ENCODE measurements around the gene AFM. TPM values are rescaled to one million over a fixed set of nuclear protein-coding genes. Genes with fewer than 3 reads are reported as not detected.

The AFM gene
- total RNA-seq, 2 experiments from 2014 or later: not detected

DNA sequence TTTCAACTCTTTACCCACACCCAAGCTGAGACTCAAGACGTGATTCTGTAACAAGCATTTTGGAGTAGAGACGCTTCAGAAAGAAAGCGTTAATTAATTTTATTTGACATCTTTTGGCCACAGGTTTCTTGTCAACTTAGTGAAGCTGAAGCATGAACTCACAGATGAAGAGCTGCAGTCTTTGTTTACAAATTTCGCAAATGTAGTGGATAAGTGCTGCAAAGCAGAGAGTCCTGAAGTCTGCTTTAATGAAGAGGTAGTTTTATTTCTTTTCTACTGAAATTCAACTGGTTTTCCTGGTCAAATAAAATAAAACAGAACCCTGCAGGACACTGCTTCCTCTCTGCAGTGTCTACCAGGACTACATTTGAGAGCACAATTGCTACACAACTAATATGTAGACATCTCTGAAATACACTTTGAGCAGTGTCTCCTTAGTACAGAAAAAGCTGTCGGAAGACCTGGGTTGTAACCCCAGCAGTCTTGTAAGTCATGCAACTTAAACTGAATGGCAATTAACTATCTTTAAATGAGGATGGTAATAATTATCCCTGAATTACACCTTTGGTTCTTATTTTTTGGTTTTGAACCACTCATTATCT lies 20.2 kb downstream of the AFM start:
- ChIA-PET CTCF (no interaction called here), POLR2A (no interaction called here)
- H3K36me3 Mint-ChIP-seq (ENCODE audit: low read depth): no peaks in the 10 kb centered on the region
- H3K27ac Mint-ChIP-seq: no peak overlapping the region
- no peak for DNase-seq
- no peak overlapping the region for H3K4me3 Mint-ChIP-seq
- H3K9me3 Mint-ChIP-seq: no peaks in the 10 kb centered on the region
- H3K4me1 Mint-ChIP-seq: no peaks in the 10 kb centered on the region
- peaks cover 2% of the 10 kb centered on the region for H3K27me3 Mint-ChIP-seq

DNA sequence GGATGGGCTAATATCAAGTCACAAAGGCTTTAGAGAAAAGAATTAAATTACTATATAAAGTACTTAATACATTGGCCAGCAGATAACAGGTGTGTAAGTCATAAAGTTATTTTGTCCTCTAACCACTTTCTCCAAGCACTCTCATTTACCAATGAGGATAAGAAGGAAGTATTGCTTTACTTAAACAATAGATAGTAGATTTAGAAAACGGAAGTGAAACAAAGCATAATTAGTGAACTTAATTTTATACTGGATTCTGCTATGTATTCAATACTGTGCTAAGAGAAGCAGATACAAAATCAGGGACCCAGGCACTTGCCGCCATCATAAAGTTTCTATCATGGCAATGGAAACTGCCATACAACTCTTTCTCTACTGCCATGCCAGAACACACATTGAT lies 24.0 kb downstream of the AFM start:
- no peaks in the 10 kb centered on the region for H3K9me3 Mint-ChIP-seq
- no peak overlapping the region for H3K27ac Mint-ChIP-seq
- H3K27me3 Mint-ChIP-seq: no peaks in the 10 kb centered on the region
- no peaks in the 10 kb centered on the region for H3K36me3 Mint-ChIP-seq (ENCODE audit: low read depth)
- no peak overlapping the region for H3K4me3 Mint-ChIP-seq
- no peaks in the 10 kb centered on the region for H3K4me1 Mint-ChIP-seq
- ChIA-PET CTCF (no interaction called here), POLR2A (no interaction called here)
- DNase-seq: no peak

DNA sequence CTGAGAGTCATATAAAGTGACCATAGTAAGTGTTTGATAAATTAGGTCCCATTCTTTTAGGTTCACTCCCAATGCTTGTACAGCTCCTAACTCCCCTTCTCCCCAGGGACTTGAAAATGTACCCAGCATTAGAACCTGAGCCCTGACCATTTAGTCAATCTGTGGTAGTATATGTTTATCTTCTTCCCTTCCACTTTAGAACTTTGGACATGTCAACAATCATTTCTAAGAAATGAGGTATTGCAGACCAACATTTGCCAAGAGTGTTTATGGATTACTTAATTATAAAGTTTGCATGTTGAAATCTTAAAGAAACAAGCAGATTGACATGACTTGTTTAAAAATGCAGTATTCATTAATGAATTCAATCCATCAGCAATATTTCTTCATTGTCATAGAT lies 26.0 kb downstream of the AFM start:
- no peaks in the 10 kb centered on the region for H3K4me1 Mint-ChIP-seq
- no peaks in the 10 kb centered on the region for H3K36me3 Mint-ChIP-seq (ENCODE audit: low read depth)
- CTCF ChIA-PET: no interaction called here
- no peaks in the 10 kb centered on the region for H3K27me3 Mint-ChIP-seq
- POLR2A ChIA-PET: no interaction called here
- H3K4me3 Mint-ChIP-seq: no peak overlapping the region
- H3K27ac Mint-ChIP-seq: no peak overlapping the region
- no peaks in the 10 kb centered on the region for H3K9me3 Mint-ChIP-seq
- DNase-seq: no peak

DNA sequence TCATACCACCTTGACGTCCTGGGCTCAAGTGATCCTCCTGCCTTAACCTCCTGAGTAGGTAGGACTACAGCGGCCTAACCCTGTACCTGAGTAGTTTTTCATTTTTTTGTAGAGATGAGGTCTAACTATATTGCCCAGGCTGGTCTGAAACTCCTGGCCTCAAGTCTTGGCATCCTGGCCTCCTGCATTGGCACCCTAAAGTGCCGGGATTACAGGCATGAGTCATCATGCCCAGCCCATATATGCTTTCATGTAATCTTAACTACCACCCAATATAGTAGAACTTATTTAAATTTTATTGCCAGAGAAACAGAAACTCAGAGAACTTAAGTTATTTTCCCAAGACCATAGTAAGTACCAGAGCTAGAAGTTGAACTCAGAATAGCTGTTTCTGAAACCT lies 27.1 kb downstream of the AFM start:
- no peaks in the 10 kb centered on the region for H3K27me3 Mint-ChIP-seq
- ChIA-PET CTCF (no interaction called here), POLR2A (no interaction called here)
- no peaks in the 10 kb centered on the region for H3K36me3 Mint-ChIP-seq (ENCODE audit: low read depth)
- no peaks in the 10 kb centered on the region for H3K9me3 Mint-ChIP-seq
- DNase-seq: no peak
- no peak overlapping the region for H3K27ac Mint-ChIP-seq
- H3K4me1 Mint-ChIP-seq: no peaks in the 10 kb centered on the region
- H3K4me3 Mint-ChIP-seq: no peak overlapping the region

DNA sequence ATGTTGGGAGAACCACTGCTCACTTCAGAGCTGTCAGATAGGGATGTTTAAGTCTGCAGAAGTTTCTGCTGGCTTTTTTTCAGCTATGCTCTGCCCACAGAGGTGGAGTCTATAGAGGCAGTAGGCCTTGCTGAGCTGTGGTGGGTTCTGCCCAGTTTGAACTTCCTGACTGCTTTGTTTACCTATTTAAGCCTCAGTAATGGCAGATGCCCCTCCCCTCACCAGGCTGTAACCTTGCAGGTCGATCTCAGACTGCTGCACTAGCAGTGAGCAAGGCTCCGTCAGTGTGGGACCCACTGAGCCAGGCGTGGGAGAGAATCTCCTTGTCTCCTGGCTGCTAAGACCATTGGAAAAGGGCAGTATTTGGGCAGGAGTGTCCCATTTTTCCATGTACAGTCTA lies 36.8 kb downstream of the AFM start:
- Mint-ChIP-seq H3K27me3 (peaks cover 2% of the 10 kb centered on the region), H3K4me3 (no peak overlapping the region), H3K36me3 (ENCODE audit: low read depth) (no peaks in the 10 kb centered on the region), H3K27ac (no peak overlapping the region), H3K9me3 (no peaks in the 10 kb centered on the region), H3K4me1 (no peaks in the 10 kb centered on the region)
- POLR2A ChIA-PET: no interaction called here
- CTCF ChIA-PET: no interaction called here
- DNase-seq: no peak

DNA sequence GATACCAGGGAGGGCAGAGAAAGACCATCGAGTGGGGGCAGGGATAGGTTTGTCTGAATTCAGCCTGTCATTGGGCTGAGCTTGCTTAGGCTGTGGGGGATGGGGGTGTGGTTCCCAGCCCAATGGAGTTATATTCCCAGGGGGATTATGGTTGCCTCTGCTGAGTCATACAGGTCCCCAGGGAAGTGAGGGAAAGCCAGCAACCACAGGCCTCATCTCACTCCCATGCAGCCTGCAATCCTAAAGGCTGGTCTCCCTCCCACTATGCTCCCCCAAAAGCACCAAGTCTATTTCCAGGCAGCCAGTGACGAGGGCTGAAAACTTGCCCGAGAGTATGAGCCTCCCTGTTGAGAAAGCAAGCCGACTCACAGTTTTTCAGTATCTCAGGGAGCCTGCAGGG lies 39.3 kb downstream of the AFM start:
- H3K27ac Mint-ChIP-seq: no peak overlapping the region
- no peaks in the 10 kb centered on the region for H3K36me3 Mint-ChIP-seq (ENCODE audit: low read depth)
- POLR2A ChIA-PET: no interaction called here
- no peaks in the 10 kb centered on the region for H3K27me3 Mint-ChIP-seq
- CTCF ChIA-PET: no interaction called here
- DNase-seq: no peak
- H3K4me1 Mint-ChIP-seq: no peaks in the 10 kb centered on the region
- no peaks in the 10 kb centered on the region for H3K9me3 Mint-ChIP-seq
- no peak overlapping the region for H3K4me3 Mint-ChIP-seq

DNA sequence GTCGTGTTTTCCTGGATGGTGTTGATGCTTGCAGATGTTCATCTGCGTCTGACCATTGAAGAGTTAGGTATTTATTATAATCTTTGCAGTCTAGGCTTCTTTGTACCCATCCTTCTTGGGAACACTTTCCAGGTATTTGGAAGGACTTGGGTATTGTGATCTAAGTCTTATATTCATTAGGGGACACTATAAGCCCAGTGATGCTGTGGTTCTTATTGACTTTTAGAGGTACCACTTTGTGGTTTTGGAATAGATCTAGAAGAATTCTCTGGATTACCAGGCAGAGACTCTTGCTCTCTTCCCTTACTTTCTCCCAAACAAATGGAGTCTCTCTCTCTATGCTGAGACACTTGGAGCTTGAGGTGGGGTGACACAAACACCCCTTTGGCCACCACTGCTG lies 41.6 kb downstream of the AFM start:
- ChIA-PET CTCF (no interaction called here), POLR2A (no interaction called here)
- no peak for DNase-seq
- Mint-ChIP-seq H3K9me3 (no peaks in the 10 kb centered on the region), H3K27ac (no peak overlapping the region), H3K4me1 (no peaks in the 10 kb centered on the region), H3K4me3 (no peak overlapping the region), H3K27me3 (no peaks in the 10 kb centered on the region), H3K36me3 (ENCODE audit: low read depth) (no peaks in the 10 kb centered on the region)

DNA sequence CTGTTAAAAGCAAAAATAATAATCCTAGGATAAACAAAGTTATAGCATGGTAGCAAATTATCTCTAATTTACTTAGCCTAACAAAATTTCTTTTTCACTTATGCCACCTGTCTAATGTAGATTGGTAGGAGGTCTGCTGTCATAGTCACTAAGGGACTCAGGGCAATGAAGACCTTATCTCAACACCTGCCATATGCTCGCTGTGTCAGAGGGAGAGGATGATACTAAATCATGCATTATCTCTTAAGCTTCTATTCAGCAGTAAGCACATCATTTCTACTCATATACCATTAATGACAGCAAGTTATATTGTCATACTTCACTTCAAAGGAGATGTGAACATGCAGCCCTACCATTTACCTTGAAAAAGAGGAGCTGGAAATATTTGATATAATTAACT lies 44.1 kb downstream of the AFM start:
- DNase-seq: no peak
- Mint-ChIP-seq H3K9me3 (no peaks in the 10 kb centered on the region), H3K4me1 (no peaks in the 10 kb centered on the region), H3K27ac (no peak overlapping the region), H3K36me3 (ENCODE audit: low read depth) (no peaks in the 10 kb centered on the region), H3K4me3 (no peak overlapping the region), H3K27me3 (no peaks in the 10 kb centered on the region)
- ChIA-PET POLR2A (no interaction called here), CTCF (no interaction called here)

DNA sequence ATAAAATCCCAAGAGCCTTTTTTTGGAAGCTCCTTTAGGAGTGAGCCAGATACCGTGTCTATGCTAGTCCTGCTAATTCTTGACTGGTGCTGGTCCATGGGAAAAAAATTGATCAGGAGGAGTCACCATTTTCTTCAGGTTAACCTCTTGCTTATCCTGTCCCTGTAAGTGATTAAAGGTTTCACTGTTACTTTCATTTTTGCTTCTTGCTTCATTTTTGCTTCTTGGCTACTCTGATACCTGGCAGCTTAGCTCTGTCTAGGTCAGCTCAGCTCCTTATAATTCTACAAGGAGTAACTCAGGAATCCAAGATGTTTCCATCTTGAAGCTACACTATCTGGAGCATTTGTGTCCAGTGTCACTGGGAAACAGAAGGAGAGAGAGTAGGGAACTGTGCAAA lies 45.7 kb downstream of the AFM start:
- no peaks in the 10 kb centered on the region for H3K4me1 Mint-ChIP-seq
- H3K9me3 Mint-ChIP-seq: no peaks in the 10 kb centered on the region
- H3K4me3 Mint-ChIP-seq: no peak overlapping the region
- CTCF ChIA-PET: no interaction called here
- peaks cover 4% of the 10 kb centered on the region for H3K27me3 Mint-ChIP-seq
- H3K36me3 Mint-ChIP-seq (ENCODE audit: low read depth): no peaks in the 10 kb centered on the region
- POLR2A ChIA-PET: no interaction called here
- no peak overlapping the region for H3K27ac Mint-ChIP-seq
- no peak for DNase-seq

DNA sequence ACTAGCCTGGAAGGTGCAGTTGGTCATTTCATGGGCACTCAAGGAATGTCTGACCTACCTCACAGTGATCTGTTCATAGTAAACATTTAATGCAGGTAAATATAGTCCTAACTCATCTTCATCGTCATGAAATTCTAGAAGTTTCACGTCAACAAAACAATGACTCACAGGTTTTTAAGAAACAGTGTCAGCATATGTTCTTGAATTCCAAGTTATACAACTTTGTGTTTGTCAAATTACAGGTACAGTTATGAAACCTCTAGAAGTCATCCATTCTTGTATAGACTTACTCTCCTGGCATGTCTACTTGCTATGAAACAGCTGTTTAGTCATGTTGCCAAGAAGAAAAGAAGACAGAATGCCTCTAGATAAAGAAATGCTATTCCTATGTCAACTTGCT lies 46.6 kb downstream of the AFM start:
- CTCF ChIA-PET: no interaction called here

DNA sequence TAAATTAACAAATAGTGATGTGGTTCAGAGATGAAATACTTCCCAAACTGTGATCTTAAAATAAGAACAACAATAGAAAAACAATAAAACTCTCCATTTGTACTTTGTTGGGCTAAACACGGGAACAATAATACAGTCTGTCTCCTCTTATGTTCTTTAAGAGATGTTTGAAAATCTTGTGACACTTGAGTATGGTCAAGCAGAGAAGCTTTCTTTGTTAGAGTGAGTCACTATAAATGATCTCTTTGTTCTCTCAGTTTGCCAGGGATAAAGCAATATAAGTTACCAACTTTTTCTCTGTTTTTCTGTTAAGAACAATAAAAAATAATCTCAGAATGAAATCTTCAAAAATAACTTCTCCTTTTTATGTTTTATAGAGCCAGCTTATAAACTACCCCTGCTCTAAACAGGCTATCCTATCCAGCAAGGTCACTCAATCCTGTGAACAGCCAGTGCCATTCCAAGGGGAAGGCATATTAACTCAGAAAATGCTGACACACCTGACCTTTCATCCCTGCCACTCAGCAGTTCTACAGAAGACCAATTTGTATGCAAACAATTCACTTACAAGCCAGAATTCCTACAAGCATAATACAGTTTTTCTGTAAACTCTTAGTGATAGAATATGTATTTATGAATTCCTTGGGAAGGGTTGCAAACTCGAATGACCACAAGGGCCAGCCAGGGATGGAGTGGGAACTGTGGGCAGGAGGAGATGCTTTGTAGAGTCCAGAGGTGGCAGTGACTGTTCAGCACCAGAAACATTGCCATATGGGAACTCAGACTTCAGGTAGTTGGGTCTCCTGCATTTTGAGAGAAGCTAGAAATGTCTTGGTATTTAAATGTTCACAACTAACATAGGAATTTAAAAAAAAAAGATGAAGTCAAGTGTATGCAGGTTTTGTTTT lies 52.2 kb downstream of the AFM start:
- H3K4me1 Mint-ChIP-seq: peaks cover 3% of the 10 kb centered on the region
- POLR2A ChIA-PET: no interaction called here
- CTCF ChIA-PET: no interaction called here

More for the DNA sequence above, 46.6 kb downstream of the AFM start:
- no peak for DNase-seq
- POLR2A ChIA-PET: no interaction called here
- H3K9me3 Mint-ChIP-seq: no peaks in the 10 kb centered on the region
- peaks cover 4% of the 10 kb centered on the region for H3K27me3 Mint-ChIP-seq
- H3K36me3 Mint-ChIP-seq (ENCODE audit: low read depth): no peaks in the 10 kb centered on the region
- H3K27ac Mint-ChIP-seq: no peak overlapping the region
- H3K4me1 Mint-ChIP-seq: no peaks in the 10 kb centered on the region
- no peak overlapping the region for H3K4me3 Mint-ChIP-seq

DNA sequence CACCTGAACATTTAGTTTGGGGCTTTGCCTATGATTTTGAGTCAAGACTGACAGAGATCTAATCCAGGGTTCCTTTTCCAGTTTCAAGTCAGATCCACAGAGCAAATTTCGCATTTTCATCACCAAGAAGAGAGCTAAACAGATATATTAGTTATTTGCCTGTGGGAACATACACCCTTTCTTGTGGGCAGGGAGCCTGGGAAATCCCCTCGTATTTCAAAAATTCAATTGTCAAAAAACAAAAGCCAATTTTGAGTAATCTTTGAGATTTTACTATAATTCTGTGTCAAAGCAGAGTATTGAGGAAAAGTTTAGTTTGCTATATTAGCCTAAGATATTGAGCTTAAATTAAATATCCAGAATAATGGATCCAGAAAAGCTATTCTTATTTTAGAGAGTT lies 56.6 kb downstream of the AFM start:
- POLR2A ChIA-PET: no interaction called here
- no peak for DNase-seq
- Mint-ChIP-seq H3K4me3 (no peak overlapping the region), H3K27ac (no peak overlapping the region), H3K27me3 (peaks cover 5% of the 10 kb centered on the region), H3K9me3 (no peaks in the 10 kb centered on the region), H3K36me3 (ENCODE audit: low read depth) (no peaks in the 10 kb centered on the region), H3K4me1 (peaks cover 3% of the 10 kb centered on the region)
- CTCF ChIA-PET: interaction anchor here (0.7 kb wide), 1 partner anchor 60 kb away, joined by 3 read pairs; no protein-coding TSS in a partner anchor

More for the DNA sequence above, 52.2 kb downstream of the AFM start:
- DNase-seq: no peak
- peaks cover 9% of the 10 kb centered on the region for H3K27me3 Mint-ChIP-seq
- no peaks in the 10 kb centered on the region for H3K9me3 Mint-ChIP-seq
- H3K27ac Mint-ChIP-seq: no peak overlapping the region
- no peaks in the 10 kb centered on the region for H3K36me3 Mint-ChIP-seq (ENCODE audit: low read depth)
- no peak overlapping the region for H3K4me3 Mint-ChIP-seq

DNA sequence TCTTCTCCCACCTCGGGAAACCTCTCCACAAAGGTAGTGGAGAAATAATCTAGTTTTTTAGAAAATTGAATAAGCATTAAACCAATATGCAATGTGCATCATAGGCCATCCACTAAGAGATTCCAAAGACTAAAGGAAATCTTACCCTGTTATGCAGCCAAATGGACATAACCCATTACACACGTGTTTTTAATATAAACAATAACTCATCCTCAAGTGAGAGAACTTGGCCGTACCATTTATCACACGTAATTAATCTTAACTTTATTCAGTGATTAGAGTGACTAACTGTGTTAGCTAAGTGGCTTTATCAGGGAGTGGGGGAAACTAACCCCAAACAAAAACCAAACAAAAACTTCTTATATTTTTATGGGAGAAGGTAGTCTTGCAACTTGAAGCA lies 57.8 kb downstream of the AFM start:
- no peak for DNase-seq
- ChIA-PET POLR2A (no interaction called here), CTCF (no interaction called here)
- Mint-ChIP-seq H3K4me3 (no peak overlapping the region), H3K4me1 (peaks cover 3% of the 10 kb centered on the region), H3K27me3 (peaks cover 5% of the 10 kb centered on the region), H3K9me3 (no peaks in the 10 kb centered on the region), H3K36me3 (ENCODE audit: low read depth) (no peaks in the 10 kb centered on the region), H3K27ac (no peak overlapping the region)

DNA sequence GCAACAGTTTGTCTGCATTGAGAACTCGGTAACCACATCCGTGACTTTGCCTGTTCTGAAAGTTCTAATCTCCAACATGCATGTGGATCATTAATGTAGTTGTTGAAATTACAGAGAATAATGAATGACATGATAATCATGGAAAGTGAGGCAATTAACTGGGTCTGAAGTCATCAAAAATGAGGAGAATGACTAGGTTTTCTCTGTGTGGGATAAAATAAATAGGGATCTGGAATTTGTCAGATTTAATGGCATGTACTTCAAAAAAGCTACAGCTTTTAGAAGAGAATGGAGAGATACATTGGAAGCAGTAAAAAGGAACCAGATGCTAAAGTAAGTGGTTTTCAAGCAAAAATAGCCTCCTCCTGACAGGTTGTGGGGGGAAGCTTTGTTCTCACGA lies 59.3 kb downstream of the AFM start:
- Mint-ChIP-seq H3K27ac (no peak overlapping the region), H3K36me3 (ENCODE audit: low read depth) (no peaks in the 10 kb centered on the region), H3K27me3 (peaks cover 3% of the 10 kb centered on the region), H3K9me3 (no peaks in the 10 kb centered on the region), H3K4me1 (peaks cover 3% of the 10 kb centered on the region), H3K4me3 (no peak overlapping the region)
- DNase-seq: no peak
- ChIA-PET POLR2A (no interaction called here), CTCF (no interaction called here)

Measured in activated CD4-positive, alpha-beta memory T cell treated with anti-CD3 and anti-CD28 coated beads, Interleukin-2, amount 10 ng/mL, durations not matched to agents 7 days and 5 days (primary cell).